GM19035 (cell line): ENCODE results near the gene CEP55.
"Not testable (repeated sequence)": the region's sequence is repeated elsewhere in the genome, so short reads cannot be mapped to it uniquely, and the experiment has no call there.

Experiments
- ATAC-seq: cut with Tn5 transposase; IDR thresholded peaks from one replicate; pipeline ENCODE4 v1.9.1; 2021; ENCODE audit not compliant: unreplicated experiment

The CEP55 gene

DNA sequence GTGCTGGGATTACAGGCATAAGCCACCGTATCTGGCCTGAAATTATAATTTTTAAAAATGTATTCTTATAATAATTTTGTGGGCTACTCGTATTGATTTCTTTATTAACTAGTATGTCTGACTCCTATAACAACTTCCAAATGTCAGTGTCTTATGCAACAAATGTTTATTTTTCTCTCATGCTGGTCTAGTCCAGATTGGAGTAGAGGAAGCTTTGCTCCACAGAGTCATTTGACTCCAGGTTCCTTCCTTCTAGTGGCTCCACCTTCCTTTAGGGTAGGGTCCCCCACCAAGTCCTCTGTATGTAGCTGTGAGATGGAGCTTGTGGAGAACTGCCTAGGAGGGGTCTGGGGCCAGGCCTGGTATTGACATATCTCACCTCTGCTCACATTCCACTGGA, 8.7 kb downstream of the CEP55 start:
- ATAC-seq = no peak

DNA sequence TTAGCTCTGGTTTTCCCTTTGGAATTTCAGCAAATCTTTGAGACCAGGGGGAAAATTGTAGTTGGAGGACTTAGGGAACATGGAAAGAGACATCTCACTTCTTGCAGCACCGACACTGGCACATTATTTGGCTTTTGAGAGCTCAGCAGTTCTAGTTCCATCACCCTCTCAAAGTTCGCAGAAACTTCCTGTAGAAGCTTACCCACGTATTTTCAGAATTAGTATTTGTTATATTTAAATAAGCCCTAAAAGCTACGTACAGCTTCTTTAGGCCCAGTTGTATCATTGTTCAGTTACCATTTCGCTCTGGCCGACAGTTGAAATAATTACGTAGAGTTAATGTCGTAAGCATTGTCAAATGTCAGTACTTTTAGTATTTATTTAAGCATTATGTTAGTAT, 13.4 kb downstream of the CEP55 start:
- ATAC-seq = no peak

DNA sequence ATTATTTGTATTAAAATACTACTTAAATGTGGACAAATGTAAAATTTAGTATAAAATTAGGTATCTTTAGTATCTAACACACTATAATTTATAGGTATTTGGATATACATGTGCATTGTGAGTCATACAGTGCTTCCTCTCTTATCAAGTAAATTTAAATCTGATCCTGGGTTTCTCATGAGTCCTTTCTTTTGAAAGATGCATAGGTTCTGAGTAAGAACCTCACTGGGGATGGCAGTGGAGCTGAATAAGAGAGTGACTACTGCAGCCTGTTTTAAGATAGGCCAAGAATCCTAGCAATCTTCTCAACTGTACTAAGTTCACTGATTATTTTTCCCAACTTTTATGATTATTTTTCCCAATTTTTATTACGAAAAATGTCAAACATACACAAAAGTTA, 16.2 kb downstream of the CEP55 start:
- ATAC-seq = no peak

DNA sequence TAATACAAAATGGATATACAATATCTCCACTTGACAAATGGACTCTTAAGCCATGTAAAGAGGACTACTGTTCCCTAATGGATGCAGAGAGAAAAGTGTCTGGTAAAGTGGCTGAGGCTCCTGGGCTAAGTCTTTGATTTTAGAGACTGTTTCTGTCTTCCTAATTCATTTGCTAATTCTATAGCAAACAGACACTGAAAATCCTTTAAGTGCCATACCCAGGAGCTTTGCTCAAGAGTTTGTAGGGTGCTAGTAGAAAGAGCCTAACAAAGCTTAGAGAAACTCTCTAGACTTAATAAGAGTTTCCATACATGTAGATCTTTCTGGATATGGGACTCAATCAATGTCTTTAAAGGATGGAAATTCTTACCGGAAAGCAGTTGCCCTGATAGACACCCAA, 16.7 kb downstream of the CEP55 start:
- ATAC-seq = no peak

DNA sequence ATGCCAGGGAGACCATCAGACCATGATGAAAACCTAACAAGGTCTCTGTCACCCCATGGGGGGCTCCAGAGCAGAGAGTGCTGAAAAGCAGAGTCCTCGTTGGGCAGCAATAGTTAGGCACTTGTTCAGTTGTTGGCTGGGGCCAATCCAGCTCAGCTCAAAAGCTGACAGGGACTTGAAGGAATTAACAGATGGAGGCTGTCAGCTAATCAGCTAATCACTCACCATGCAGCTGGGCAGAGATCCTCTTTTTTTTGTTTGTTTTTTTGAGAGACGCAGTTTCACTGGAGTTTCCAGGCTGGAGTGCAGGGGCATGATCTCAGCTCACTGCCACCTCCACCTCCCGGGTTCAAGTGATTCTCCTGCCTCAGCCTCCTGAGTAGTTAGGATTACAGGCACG, 18.1 kb downstream of the CEP55 start:
- ATAC-seq = no peak

DNA sequence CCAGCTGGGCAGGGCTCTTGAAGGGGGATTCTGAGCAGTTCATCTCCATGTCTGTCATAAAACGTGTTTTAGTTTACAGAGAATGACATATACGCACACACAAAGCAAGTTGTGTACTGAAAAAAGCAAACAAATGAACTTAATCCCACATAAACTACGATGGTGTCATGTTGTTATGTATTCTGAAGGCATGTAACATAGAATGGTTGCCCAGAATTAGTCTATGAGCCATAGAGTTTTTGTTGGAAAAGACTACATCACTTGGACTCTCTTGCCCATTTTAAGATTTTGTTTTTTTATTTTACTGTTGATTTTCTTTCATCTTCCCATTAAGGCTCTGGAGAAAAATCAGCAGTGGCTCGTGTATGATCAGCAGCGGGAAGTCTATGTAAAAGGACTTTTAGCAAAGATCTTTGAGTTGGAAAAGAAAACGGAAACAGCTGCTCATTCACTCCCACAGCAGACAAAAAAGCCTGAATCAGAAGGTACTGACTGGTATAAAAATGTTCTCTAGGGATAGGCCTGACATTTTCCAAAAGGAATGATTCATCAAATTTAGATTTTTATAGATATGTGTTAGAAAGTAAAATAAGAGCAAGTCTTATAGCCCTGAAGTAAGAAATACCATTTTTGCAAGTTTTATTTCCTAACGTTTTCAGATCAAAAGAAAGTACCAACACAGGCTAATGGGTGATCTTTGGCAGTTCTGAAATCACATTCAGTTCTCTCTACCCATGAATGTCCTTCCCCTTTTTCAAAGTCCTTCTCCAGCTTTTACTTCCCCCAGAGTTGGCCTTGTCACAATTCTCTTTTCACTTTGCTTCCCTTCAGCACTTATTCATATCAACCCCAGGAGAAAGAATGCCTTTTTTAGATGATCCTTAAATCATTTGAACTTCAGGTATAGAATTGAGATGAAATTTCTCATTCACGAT, 18.9 kb downstream of the CEP55 start:
- no peak for ATAC-seq

DNA sequence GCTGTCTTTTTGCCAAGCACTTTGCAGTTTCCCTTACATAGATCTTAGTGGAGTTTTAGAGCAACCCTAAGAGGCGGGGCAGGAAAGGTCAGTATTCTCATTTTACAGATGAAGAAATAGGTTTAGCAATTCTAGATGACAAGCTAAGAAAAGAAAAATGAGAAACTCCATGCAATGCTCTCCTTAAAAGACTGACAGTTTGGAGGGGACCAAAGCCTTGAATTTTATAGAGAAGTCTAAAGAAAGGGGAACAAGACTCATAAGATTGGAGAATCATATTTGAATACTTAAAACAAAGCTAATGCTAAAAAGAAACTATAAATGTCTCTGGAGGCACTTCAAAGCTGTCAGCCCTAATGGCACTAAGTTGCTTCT, 19.6 kb downstream of the CEP55 start:
- no peak for ATAC-seq

DNA sequence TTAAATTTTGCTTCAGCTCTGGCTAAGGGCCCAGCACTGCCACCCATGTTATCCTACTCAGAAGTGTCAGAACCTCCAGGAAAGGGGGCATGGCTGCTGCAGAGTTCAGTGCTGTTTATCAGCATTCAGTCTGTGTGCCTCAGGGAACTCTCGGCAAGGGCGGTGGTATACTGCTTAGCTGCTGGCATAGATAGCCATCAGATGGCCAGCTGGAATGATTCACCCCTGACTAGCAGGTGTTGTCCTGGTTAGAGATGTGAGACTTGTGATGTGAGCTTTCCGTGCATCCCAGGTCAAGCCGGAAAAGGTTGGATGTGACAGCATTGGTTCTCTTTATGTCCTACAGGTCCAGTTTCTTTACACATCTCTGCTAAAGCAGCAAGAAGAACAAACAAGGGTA, 22.1 kb downstream of the CEP55 start:
- no peak for ATAC-seq

DNA sequence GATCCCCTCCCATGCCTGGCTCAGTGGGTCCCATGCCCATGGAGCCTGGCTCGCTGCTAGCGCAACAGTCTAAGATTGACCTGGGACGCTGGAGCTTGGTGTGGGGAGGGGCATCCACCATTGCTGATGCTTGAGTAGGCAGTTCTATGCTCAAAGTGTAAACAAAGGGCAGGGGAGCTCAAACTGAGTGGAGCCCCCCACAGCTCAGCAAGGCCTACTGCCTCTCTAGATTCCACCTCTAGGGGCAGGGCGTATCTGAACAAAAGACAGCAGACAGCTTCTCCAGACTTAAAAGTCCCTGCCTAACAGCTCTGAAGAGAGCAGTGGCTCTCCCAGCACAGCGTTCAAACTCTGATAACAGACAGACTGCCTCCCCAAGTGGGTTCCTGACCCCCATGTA, 38.9 kb downstream of the CEP55 start:
- no peak for ATAC-seq

DNA sequence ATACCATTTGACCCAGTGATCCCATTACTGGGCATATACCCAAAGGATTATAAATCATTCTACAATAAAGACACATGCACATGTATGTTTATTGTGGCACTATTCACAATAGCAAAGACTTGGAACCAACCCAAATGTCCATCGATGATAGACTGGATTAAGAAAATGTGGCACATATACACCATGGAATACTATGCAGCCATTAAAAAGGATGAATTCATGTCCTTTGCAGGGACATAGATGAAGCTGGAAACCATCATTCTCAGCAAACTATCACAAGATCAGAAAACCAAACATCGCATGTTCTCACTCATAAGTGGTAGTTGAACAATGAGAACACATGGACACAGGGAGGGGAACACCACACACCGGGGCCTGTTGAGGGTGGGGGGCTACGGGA, 44.5 kb downstream of the CEP55 start:
- not testable (repeated sequence) for ATAC-seq

DNA sequence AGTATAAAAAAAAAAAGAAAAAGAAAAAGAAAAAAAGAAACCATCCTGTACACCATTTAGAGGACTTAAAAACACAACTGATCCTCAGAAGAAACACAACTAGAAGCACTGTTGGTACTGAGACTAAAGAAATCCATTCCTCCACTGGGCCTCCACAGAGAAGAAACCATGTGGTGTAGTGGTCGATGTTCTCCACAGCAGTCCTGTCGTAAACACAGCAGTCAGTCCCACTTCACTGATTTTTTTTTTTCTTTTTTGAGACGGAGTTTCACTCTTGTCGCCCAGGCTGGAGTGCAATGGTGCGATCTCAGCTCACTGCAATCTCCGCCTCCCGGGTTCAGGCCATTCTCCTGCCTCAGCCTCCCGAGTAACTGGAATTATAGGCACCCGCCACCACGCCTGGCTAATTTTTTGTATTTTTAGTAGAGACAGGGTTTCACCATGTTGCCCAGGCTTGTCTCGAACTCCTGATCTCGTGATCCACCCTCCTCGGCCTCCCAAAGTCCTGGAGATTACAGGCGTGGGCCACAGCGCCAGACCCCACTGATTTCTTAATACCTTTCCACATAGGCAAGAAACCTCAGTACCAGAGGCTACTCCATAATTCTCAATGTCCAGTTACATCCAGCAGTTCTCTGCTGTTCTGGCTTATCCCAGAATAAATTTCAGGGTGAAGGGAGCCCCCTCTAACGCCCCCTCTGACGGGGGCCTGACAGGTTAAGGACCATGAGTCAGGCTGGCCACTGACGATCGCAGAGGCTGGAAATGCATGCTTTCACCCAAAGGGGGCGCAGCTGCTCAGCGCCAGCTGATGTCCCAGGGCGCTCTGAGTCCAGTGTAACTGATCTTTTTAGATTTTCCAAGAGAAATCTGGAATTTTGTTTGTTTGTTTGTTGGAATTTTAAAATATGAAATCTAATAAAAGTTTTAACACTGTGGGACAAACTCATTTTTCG, 45.3 kb downstream of the CEP55 start:
- ATAC-seq = no peak

DNA sequence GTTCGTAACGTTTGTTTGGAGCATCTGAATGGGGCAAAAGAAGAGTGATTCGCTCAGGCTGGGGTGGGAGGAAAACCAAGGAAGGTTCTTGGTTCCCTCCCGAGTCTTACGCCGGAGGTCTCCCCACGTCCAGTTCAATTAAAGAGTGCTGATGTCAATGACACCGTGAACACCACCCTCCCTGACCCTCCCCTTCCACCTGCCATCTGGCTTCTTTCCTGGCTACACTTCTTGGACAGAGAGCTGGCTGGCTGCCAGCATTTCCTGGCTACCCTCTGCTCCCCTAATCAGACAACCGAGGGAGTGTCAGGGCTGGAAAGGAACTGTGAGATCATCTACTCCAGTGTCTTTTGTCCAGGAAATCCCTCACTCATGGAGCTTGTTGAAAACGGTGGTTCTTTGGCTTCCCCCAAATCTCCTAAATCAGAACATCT, 46.0 kb downstream of the CEP55 start:
- no peak for ATAC-seq

DNA sequence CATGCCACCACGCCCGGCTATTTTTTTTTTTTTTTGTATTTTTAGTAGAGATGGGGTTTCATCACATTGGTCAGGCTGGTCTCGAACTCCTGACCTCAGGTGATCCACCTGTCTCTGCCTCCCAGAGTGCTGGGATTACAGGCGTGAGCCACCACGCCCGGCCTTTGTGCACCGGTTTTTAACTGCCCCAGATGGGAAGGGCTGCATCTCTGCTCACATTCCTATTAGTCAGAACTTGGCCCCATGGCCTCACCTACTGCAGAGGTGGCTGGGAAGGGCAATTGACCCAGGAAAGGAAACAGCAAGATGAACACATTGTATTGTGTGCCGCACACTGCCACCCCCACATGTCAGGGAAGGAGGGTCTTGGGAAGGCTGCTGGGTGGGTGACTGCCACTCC, 50.6 kb downstream of the CEP55 start:
- not testable (repeated sequence) for ATAC-seq

DNA sequence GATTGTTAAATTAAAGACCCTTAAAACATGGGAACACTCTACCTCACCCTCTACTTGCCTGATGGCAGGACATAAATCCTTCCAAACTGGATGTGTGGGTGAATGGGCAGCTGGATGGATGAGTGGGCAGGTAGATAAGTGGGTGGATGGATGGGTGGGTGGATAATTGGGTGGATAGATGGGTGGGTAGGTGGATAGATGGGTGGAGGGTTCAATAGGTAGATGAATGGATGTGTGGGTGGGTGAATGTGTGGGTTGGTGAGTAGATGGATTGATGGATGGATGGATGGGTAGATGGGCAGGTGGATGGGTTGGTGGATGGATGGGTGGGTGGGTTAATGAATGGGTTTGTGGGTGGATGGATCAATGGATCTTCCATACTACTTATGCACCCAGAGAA, 51.1 kb downstream of the CEP55 start:
- ATAC-seq = no peak

DNA sequence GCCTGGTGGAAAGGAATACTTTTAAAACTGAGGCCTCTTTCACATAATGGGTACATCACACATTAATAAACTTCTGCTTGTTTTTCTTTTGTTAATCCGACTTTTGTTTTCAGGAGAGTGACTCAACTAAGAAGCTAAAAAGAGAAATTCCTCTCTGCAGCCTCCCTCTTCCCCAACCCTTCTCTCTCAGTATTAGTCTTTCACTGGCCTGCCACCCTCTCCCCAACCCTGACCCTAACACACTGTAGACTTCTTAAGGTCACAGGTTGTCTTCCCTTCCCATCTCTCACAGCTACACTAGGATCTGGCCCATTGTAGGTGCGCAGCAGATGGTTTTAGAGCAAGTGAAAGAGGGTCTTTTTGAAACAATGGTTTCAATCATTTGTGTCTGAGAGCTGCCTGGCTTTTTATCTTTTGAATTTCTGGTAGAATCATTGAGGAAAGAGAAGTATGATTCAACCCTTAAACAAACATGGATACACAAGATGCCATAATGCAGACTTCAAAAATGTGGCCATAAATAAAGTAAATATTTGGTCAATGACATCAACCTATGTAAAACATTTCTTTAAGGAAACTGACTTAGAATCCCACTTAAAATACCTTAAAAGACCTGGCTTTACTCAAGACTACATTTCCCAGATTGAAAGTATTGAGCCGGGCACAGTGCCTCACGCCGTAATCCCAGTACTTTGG, 52.1 kb downstream of the CEP55 start:
- no peak for ATAC-seq

DNA sequence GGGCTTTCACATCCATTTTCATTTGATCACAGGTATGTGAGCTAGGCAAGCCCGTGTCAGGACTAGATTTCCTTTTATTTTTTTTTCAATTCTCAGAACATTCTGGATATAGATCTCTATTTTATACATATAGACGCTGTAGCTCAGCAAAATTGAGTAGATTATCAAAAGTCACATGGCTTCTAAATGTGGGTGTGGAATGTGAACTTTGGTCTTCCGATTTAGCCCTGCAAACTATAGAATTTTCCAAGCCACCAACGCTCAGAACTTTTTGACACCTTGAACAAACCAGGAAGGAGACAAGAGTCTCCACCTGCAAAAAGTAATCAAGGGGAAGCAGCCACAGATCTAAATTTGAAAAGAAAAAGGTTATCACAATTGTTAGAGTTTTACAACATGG, 54.2 kb downstream of the CEP55 start:
- no peak for ATAC-seq

DNA sequence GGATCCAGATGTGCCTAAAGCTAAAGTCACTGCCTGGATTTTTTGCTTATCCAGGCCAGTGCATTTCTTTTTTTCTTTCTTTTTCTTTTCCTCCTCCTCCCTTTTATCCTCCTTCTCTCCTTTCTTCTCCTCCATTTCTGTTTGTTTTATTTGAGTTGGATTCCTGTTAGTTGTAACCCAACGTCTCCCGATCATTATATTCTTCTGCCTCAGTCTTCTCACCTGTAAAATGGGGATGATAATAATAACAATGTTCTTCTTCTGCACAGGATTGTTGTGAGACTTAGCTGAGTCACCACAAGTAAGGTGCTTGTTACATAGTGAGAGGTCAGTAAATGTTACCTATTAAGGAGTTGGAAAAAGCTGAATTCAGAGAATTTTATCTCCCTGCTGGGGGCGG, 56.4 kb downstream of the CEP55 start:
- ATAC-seq = no peak

DNA sequence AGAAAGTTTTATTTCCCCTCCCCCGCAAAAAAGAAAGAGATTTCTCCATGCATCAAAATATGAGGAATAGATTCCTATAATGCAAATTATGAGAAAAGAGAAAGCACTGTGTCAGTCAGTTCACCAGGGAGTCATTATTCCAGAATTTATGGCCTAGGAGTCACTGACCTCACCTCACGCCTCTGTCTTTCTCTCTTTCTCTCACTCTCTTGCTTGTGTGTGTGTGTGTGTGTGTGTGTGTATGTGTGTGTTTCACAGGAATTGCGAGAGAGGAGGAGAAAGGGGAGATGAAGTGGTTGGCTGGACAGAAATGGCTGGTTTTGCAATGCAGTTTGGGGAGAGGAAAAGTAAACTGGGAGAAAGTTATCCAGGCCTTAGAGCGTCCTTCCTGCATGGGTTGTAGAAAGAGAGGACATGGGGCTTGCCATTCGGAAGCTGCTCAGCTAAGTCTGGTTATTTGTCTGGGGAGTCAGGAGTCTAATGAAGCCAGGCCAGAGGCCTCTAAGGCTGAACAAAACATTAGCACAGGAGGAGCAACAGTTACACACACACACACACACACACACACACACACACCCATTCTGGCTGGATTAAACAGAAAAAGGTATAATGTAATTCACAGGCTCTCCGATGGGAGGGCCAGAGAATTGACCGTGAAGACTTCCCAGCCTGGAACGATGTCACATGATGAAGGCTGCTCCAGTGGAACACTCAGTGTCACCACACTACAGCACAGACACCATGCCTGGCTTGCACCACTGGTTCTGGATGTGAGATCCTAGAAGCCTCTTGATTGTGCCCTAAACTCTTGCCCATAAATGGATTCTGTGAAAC, 57.3 kb downstream of the CEP55 start:
- ATAC-seq = no peak

DNA sequence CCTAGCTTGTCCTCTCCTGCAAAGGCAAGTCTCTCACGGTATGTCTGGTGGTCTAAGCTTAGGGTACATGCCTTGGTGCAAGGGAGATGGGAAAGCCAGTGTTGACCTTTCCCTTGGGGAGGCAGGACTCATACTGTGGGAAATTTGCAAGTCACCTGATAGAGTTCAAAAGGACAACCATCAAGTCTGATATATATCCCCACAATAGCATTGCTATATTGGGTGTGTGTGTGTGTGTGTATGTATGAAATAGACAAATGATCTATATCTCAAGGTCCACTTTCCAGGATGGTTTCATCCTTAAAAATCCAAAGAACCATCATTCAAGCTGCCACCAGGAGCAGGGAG, 57.9 kb downstream of the CEP55 start:
- no peak for ATAC-seq

DNA sequence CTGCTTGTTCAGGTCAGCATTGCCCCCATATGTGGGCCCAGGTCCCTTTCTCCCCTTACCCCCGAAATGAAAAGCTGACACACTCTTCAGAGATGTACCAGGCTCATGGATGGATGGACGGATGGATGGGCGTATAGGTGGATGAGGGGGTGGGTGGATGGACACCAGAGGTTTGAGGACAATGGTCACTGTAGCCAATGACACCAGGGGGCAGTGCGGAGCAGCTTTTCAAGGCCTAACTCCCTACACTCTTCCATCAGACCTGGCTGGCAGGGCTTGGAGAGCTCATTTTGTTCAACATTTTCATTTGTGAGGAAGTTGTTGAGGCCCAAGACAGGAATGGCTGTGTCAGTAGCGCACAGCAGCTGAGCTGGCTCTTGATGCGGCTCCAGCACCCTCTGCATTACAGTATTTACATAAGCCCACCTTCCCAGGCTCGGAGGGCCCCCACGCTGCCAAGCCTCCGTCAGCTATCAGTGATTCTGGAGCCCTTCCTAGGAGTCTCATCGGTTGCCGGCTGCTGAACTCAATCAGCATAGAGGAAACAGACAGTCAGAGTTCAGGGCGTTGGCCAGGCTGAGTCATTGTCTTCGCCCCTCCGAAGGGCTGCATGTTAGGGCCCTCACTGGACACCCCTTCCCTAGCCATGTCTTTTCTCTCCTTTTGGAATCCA, 58.5 kb downstream of the CEP55 start:
- ATAC-seq = no peak
